HepG2 (cell line): ENCODE results near the gene MTF1. TPM values are rescaled to one million over a fixed set of nuclear protein-coding genes. Genes with fewer than 3 reads are reported as not detected.

Experiments
- CCAR2 ChIP-seq: fragments of 200-400 bp; formaldehyde crosslinking; optimal IDR thresholded peaks from 2 replicates; pipeline ENCODE3; 2018; ENCODE audit warnings: low read depth, mild to moderate bottlenecking, low read length, moderate library complexity
- MTA1 ChIP-seq: sonication (generic); formaldehyde crosslinking; IDR thresholded peaks from 2 replicates; pipeline ENCODE4 v1.4.0; 2020; ENCODE audit warnings: missing genetic modification reagents, mild to moderate bottlenecking, borderline replicate concordance
- PRPF4 ChIP-seq: fragments of 200-400 bp; formaldehyde crosslinking; IDR thresholded peaks from 2 replicates; pipeline ENCODE4 v1.6.1; 2016; ENCODE audit warnings: low read length, low read depth; ENCODE audit not compliant: poor library complexity, severe bottlenecking
- PTBP1 ChIP-seq: fragments of 200-400 bp; formaldehyde crosslinking; IDR thresholded peaks from 2 replicates; pipeline ENCODE4 v1.6.1; 2018; ENCODE audit warnings: low read length, low read depth; ENCODE audit not compliant: poor library complexity, severe bottlenecking
- SMARCE1 ChIP-seq: fragments of 450-650 bp; IDR thresholded peaks from 2 replicates; pipeline ENCODE4 v1.6.1; 2017; ENCODE audit warnings: borderline replicate concordance
- THAP11 ChIP-seq: IDR thresholded peaks from 2 replicates; pipeline ENCODE4 v1.6.1; 2016; ENCODE audit warnings: missing biosample characterization, missing genetic modification reagents
- ZNF124 ChIP-seq: sonication (generic); formaldehyde crosslinking; IDR thresholded peaks from 2 replicates; pipeline ENCODE4 v1.4.0; 2020; ENCODE audit warnings: missing genetic modification reagents
- ZNF562 ChIP-seq: sonication (generic); formaldehyde crosslinking; IDR thresholded peaks from 2 replicates; pipeline ENCODE4 v1.8.0; 2022; ENCODE audit warnings: missing genetic modification reagents, borderline replicate concordance
- polyA plus RNA-seq, 8 experiments: library from polyadenylated mRNA; depleted of rRNA in 3 of 8; stranded (reverse) in 7 of 8; unstranded in 1 of 8; fragments of >200 nt; fragmentation: Illumina TruSeq in 4 of 8; extraction: Trizol in 4 of 8; gene quantifications; 2 replicates each; pipeline versions ENCODE4 v1.2.1 to v1.2.3, GENCODE V29; 2011 to 2016; ENCODE audit warnings: low read depth in 4 of 8, missing spikeins in 1 of 8, mixed read lengths in 1 of 8; ENCODE audit not compliant: insufficient read depth in 1 of 8
- total RNA-seq, 5 experiments: library from RNA; depleted of rRNA; stranded (reverse); fragments of >200 nt; fragmentation: Illumina TruSeq; extraction: Trizol; gene quantifications; 2 replicates each; pipeline ENCODE4 v1.2.3, GENCODE V29; 2016; ENCODE audit warnings: low read depth in 1 of 5
- TF ChIP-seq, protein P1 (sequence below): sonication (generic); formaldehyde crosslinking; IDR thresholded peaks from 2 replicates; pipeline ENCODE4 v1.5.1; 2020; ENCODE audit warnings: missing genetic modification reagents, mild to moderate bottlenecking, borderline replicate concordance
- TF ChIP-seq, protein P2 (sequence below): sonication (generic); formaldehyde crosslinking; IDR thresholded peaks from 2 replicates; pipeline ENCODE4 v1.8.0; 2023; ENCODE audit warnings: mild to moderate bottlenecking, missing genetic modification reagents
- TF ChIP-seq, protein P3 (sequence below): sonication (generic); formaldehyde crosslinking; IDR thresholded peaks from 2 replicates; pipeline ENCODE4 v1.4.0; 2020; ENCODE audit warnings: mild to moderate bottlenecking, missing genetic modification reagents, borderline replicate concordance
- TF ChIP-seq, protein P4 (sequence below): sonication (generic); formaldehyde crosslinking; IDR thresholded peaks from 2 replicates; pipeline ENCODE4 v1.8.0; 2022; ENCODE audit warnings: missing genetic modification reagents, mild to moderate bottlenecking, borderline replicate concordance
- TF ChIP-seq, protein P5 (sequence below): sonication (generic); formaldehyde crosslinking; conservative IDR thresholded peaks from 2 replicates; pipeline ENCODE4 v1.4.0; 2020; ENCODE audit warnings: missing genetic modification reagents
- TF ChIP-seq, protein P6 (sequence below): sonication (generic); formaldehyde crosslinking; IDR thresholded peaks from 2 replicates; pipeline ENCODE4 v1.4.0; 2020; ENCODE audit warnings: mild to moderate bottlenecking, missing genetic modification reagents
- TF ChIP-seq, protein P7 (sequence below): sonication (generic); formaldehyde crosslinking; IDR thresholded peaks from 2 replicates; pipeline ENCODE4 v1.5.1; 2020; ENCODE audit warnings: mild to moderate bottlenecking, missing genetic modification reagents, moderate library complexity
- TF ChIP-seq, protein P8 (sequence below): sonication (generic); formaldehyde crosslinking; IDR thresholded peaks from 2 replicates; pipeline ENCODE4 v1.5.0; 2020; ENCODE audit warnings: missing genetic modification reagents

Gene MTF1
- total and polyA plus RNA-seq, 2 of the 13 experiments (the other 11 are each of a cell fraction or from before 2014, with no cell fraction given) = 2.4 to 3.3 TPM

DNA sequence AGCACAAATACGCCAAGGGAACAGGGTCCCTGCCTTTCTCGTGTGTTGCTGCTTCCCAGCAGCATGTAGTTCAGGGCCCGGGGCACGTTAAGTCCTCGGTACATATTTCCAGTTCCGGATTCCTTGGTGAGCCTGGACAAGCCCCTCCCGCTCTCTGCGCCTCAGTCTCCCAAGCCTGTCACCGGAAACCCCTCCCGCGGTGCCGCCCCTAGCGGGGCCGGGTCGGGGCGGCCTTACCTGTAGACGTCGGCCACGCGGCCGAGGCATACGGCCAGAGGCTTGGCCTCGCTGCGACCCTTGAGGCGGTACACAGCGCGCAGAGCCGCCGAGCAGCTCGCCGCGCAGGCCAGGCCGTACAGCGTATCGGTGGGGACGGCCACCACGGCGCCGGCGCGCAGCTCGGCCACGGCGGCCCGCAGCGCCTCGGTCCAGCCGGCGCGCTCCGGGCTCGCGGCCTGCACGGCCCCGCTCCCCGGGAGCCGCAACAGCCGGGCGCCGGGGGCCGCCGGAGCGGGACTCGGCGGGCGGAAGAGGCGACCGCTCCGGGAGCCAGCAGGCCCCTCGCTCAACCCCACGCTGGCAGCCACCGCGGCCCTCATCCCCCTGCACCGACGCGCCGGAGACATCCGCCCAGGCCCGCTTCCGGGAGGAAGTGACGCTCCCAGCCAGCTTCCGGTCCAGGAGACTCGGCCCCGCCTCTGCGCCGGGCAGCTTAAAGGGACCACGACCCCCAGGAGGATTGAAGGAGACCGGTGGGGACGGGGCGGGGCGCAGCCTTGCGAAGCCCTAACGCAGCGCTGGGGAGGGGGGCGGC lies 51.6 kb downstream of the MTF1 start, which contains the start of the genes C1orf122 and YRDC (continued):
- peak; percentile 90 for TF ChIP-seq THAP11 (CRISPR knock-in tag)
- TF ChIP-seq, protein P1, sequence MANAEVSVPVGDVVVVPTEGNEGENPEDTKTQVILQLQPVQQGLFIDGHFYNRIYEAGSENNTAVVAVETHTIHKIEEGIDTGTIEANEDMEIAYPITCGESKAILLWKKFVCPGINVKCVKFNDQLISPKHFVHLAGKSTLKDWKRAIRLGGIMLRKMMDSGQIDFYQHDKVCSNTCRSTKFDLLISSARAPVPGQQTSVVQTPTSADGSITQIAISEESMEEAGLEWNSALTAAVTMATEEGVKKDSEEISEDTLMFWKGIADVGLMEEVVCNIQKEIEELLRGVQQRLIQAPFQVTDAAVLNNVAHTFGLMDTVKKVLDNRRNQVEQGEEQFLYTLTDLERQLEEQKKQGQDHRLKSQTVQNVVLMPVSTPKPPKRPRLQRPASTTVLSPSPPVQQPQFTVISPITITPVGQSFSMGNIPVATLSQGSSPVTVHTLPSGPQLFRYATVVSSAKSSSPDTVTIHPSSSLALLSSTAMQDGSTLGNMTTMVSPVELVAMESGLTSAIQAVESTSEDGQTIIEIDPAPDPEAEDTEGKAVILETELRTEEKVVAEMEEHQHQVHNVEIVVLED (CRISPR knock-in tag) = peak; percentile 15; the same call in 1 of the 2 replicates
- no peak for TF ChIP-seq SMARCE1
- TF ChIP-seq PRPF4 = no peak
- TF ChIP-seq, protein P2, sequence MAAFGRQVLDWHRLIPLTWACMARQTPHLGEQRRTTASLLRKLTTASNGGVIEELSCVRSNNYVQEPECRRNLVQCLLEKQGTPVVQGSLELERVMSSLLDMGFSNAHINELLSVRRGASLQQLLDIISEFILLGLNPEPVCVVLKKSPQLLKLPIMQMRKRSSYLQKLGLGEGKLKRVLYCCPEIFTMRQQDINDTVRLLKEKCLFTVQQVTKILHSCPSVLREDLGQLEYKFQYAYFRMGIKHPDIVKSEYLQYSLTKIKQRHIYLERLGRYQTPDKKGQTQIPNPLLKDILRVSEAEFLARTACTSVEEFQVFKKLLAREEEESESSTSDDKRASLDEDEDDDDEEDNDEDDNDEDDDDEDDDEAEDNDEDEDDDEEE (CRISPR knock-in tag) = no peak; the same call in 1 of the 2 replicates
- TF ChIP-seq, protein P3, sequence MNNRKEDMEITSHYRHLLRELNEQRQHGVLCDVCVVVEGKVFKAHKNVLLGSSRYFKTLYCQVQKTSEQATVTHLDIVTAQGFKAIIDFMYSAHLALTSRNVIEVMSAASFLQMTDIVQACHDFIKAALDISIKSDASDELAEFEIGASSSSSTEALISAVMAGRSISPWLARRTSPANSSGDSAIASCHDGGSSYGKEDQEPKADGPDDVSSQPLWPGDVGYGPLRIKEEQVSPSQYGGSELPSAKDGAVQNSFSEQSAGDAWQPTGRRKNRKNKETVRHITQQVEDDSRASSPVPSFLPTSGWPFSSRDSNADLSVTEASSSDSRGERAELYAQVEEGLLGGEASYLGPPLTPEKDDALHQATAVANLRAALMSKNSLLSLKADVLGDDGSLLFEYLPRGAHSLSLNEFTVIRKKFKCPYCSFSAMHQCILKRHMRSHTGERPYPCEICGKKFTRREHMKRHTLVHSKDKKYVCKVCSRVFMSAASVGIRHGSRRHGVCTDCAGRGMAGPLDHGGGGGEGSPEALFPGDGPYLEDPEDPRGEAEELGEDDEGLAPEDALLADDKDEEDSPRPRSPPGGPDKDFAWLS = no peak
- TF ChIP-seq, protein P4, sequence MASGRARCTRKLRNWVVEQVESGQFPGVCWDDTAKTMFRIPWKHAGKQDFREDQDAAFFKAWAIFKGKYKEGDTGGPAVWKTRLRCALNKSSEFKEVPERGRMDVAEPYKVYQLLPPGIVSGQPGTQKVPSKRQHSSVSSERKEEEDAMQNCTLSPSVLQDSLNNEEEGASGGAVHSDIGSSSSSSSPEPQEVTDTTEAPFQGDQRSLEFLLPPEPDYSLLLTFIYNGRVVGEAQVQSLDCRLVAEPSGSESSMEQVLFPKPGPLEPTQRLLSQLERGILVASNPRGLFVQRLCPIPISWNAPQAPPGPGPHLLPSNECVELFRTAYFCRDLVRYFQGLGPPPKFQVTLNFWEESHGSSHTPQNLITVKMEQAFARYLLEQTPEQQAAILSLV (CRISPR knock-in tag) = peak; percentile 17; the same call in 1 of the 2 replicates
- TF ChIP-seq, protein P5, sequence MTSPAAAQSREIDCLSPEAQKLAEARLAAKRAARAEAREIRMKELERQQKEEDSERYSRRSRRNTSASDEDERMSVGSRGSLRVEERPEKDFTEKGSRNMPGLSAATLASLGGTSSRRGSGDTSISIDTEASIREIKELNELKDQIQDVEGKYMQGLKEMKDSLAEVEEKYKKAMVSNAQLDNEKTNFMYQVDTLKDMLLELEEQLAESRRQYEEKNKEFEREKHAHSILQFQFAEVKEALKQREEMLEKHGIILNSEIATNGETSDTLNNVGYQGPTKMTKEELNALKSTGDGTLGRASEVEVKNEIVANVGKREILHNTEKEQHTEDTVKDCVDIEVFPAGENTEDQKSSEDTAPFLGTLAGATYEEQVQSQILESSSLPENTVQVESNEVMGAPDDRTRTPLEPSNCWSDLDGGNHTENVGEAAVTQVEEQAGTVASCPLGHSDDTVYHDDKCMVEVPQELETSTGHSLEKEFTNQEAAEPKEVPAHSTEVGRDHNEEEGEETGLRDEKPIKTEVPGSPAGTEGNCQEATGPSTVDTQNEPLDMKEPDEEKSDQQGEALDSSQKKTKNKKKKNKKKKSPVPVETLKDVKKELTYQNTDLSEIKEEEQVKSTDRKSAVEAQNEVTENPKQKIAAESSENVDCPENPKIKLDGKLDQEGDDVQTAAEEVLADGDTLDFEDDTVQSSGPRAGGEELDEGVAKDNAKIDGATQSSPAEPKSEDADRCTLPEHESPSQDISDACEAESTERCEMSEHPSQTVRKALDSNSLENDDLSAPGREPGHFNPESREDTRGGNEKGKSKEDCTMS (CRISPR knock-in tag) = no peak
- TF ChIP-seq, protein P6, sequence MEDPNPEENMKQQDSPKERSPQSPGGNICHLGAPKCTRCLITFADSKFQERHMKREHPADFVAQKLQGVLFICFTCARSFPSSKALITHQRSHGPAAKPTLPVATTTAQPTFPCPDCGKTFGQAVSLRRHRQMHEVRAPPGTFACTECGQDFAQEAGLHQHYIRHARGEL (CRISPR knock-in tag) = no peak
- TF ChIP-seq, protein P7, sequence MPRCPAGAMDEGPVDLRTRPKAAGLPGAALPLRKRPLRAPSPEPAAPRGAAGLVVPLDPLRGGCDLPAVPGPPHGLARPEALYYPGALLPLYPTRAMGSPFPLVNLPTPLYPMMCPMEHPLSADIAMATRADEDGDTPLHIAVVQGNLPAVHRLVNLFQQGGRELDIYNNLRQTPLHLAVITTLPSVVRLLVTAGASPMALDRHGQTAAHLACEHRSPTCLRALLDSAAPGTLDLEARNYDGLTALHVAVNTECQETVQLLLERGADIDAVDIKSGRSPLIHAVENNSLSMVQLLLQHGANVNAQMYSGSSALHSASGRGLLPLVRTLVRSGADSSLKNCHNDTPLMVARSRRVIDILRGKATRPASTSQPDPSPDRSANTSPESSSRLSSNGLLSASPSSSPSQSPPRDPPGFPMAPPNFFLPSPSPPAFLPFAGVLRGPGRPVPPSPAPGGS (CRISPR knock-in tag) = peak; percentile 31; the same call in 1 of the 2 replicates
- TF ChIP-seq MTA1 (CRISPR knock-in tag) = no peak
- TF ChIP-seq, protein P8, sequence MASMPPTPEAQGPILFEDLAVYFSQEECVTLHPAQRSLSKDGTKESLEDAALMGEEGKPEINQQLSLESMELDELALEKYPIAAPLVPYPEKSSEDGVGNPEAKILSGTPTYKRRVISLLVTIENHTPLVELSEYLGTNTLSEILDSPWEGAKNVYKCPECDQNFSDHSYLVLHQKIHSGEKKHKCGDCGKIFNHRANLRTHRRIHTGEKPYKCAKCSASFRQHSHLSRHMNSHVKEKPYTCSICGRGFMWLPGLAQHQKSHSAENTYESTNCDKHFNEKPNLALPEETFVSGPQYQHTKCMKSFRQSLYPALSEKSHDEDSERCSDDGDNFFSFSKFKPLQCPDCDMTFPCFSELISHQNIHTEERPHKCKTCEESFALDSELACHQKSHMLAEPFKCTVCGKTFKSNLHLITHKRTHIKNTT (CRISPR knock-in tag) = no peak
- TF ChIP-seq ZNF562 (CRISPR knock-in tag) = no peak
- 0 out of 2 replicates have a peak, but pooled peaks have one; percentile 28 for TF ChIP-seq ZNF124 (CRISPR knock-in tag)
- no peak for TF ChIP-seq CCAR2
- no peak for TF ChIP-seq PTBP1
